Hematopoietic multipotent progenitor cell treated with erythropoietin and hydrocortisone succinate and interleukin-3 and kit ligand, for 15 days (in vitro differentiated cells): ENCODE measurements around the gene CTPS1.

Source experiments
- DNase-seq: peaks from one replicate; pipeline ENCODE4 v3.0.0-alpha.2; 2015; ENCODE audit warnings: low spot score

The CTPS1 gene

GRCh38 chr1:40979241-40980067, at the start of gene CTPS1:
Gene CTPS1, plus strand, starts transcription at chr1:40979696. Its CDS starts 3,595 bp downstream, at chr1:40983291.
- DNase-seq: peak; percentile 93

GRCh38 chr1:40930174-40930964, 49.1 kb upstream of the CTPS1 start:
- no peak for DNase-seq

- DNase-seq: no peak
Measured at GRCh38 chr1:40931601-40932000, 47.9 kb upstream of the CTPS1 start.

- DNase-seq: no peak
Measured at GRCh38 chr1:40932006-40932405, 47.5 kb upstream of the CTPS1 start.

- no peak for DNase-seq
Measured at GRCh38 chr1:40936931-40937339, 42.6 kb upstream of the CTPS1 start.

GRCh38 chr1:40938393-40938792, 41.1 kb upstream of the CTPS1 start:
- DNase-seq: no peak

- no peak for DNase-seq
Measured at GRCh38 chr1:40939320-40940059, 40.0 kb upstream of the CTPS1 start.

- DNase-seq: no peak
Measured at GRCh38 chr1:40944326-40944725, 35.2 kb upstream of the CTPS1 start.

GRCh38 chr1:40944841-40945430, 34.6 kb upstream of the CTPS1 start:
- no peak for DNase-seq

GRCh38 chr1:40945491-40945973, 34.0 kb upstream of the CTPS1 start:
- DNase-seq: no peak

- peak; percentile 29 for DNase-seq
Measured at GRCh38 chr1:40948741-40949443, 30.6 kb upstream of the CTPS1 start.

- DNase-seq: no peak
Measured at GRCh38 chr1:40949563-40949962, 29.9 kb upstream of the CTPS1 start.

- peak; percentile 56 for DNase-seq
Measured at GRCh38 chr1:40951943-40952743, 27.4 kb upstream of the CTPS1 start.

GRCh38 chr1:40952744-40953315, 26.7 kb upstream of the CTPS1 start:
- no peak for DNase-seq

GRCh38 chr1:40954626-40955025, 24.9 kb upstream of the CTPS1 start:
- no peak for DNase-seq

GRCh38 chr1:40955266-40955665, 24.2 kb upstream of the CTPS1 start:
- no peak for DNase-seq

GRCh38 chr1:40956407-40956806, 23.1 kb upstream of the CTPS1 start:
- no peak for DNase-seq

- no peak for DNase-seq
Measured at GRCh38 chr1:40958210-40958609, 21.3 kb upstream of the CTPS1 start.

- DNase-seq: no peak
Measured at GRCh38 chr1:40965531-40965930, 14.0 kb upstream of the CTPS1 start.

- DNase-seq: no peak
Measured at GRCh38 chr1:40966417-40966816, 13.1 kb upstream of the CTPS1 start.
